HCT116 (cell line): ENCODE data around the gene SERINC3. TPM values are rescaled to one million over a fixed set of nuclear protein-coding genes. Genes with fewer than 3 reads are reported as not detected.

Experiments used
- ATAC-seq: fragments of 200-7000 bp; cut with Tn5 transposase; 2 replicates; pipeline ENCODE4 v1.9.1; 2020; ENCODE audit warnings: mild to moderate bottlenecking, moderate library complexity
- BruUV-seq: library from RNA; stranded (reverse); fragments of 400-500 nt; replicated peaks from 2 replicates; lab custom pipeline; 2021; lab: Mats Ljungman, UMichigan
- CTCF ChIA-PET: fragments of 300-600 bp; sonication (Branson Sonifier 250); formaldehyde crosslinking; loops from one replicate; lab custom pipeline; 2021; ENCODE audit warnings: antibody characterized with exemption; lab: Charles Lee
- POLR2A ChIA-PET: fragments of 300-600, 350-600 bp; sonication (Branson Sonifier 250); formaldehyde crosslinking; loops from one replicate; lab custom pipeline; 2021; ENCODE audit warnings: antibody characterized with exemption; lab: Charles Lee
- RAD21 ChIA-PET, 2 experiments: fragments of 300-600 bp; sonication (Branson Sonifier 250); formaldehyde crosslinking; loops; one replicate each; lab custom pipeline; 2023; ENCODE audit warnings: low total read pairs in 2 of 2; ENCODE audit not compliant: uncharacterized antibody in 2 of 2, unreplicated experiment in 2 of 2, low non-redundant PET in 1 of 2; lab: Charles Lee
- DNase-seq: peaks from one replicate; pipeline ENCODE4 v3.0.0-alpha.2; 2010; ENCODE audit warnings: low read depth, low spot score
- H2AFZ ChIP-seq: fragments of 200-600 bp; shearing (Covaris generic), sonication (generic); 2 replicates; pipeline ENCODE4 v1.6.1; 2017; ENCODE audit warnings: low read depth, mixed run types, mixed read lengths, antibody characterized with exemption, low read length; ENCODE audit not compliant: poor library complexity, severe bottlenecking
- H3K27ac ChIP-seq: 2 replicates; pipeline ENCODE4 v1.5.1; 2012; ENCODE audit warnings: low read depth, low read length
- H3K27me3 ChIP-seq: fragments of 200-600 bp; sonication (generic); 2 replicates; pipeline ENCODE4 v1.6.1; 2016; ENCODE audit warnings: mixed run types, low read length, mixed read lengths; ENCODE audit not compliant: insufficient read depth
- H3K36me3 ChIP-seq, 2 experiments: fragments of 200-500 bp in 1 of 2; fragments of 200-600 bp in 1 of 2; sonication (Bioruptor generic) in 1 of 2; sonication (generic) in 1 of 2; 2 replicates each; pipeline versions ENCODE4 v1.5.1 to v1.6.1; 2014 to 2016; ENCODE audit warnings: low read length in 2 of 2, inconsistent platforms in 1 of 2, mixed read lengths in 1 of 2, mixed run types in 1 of 2; ENCODE audit not compliant: insufficient read depth in 2 of 2, control insufficient read depth in 1 of 2
- H3K4me1 ChIP-seq, 2 experiments: fragments of 200-600 bp in 1 of 2; sonication (generic) in 1 of 2; 2 replicates each; pipeline versions ENCODE4 v1.5.1 to v1.6.1; 2012 to 2017; ENCODE audit warnings: low read length in 2 of 2, inconsistent platforms in 1 of 2, mild to moderate bottlenecking in 1 of 2, mixed read lengths in 1 of 2, mixed run types in 1 of 2, moderate library complexity in 1 of 2; ENCODE audit not compliant: insufficient read depth in 2 of 2, control insufficient read depth in 1 of 2
- H3K4me2 ChIP-seq: fragments of 200-600 bp; sonication (generic); 2 replicates; pipeline ENCODE4 v1.6.1; 2017; ENCODE audit warnings: mixed run types, low read length, mixed read lengths
- H3K4me3 ChIP-seq, 2 experiments: fragments of 200-600 bp in 1 of 2; sonication (generic) in 1 of 2; replicated peaks in 1 of 2; 2 replicates each; pipeline ENCODE4 v1.5.1; 2011 to 2016; ENCODE audit warnings: low read length in 2 of 2, control low read depth in 1 of 2, low read depth in 1 of 2, mild to moderate bottlenecking in 1 of 2, mixed read lengths in 1 of 2, mixed run types in 1 of 2
- H3K79me2 ChIP-seq: fragments of 200-600 bp; sonication (generic); 2 replicates; pipeline ENCODE4 v1.6.1; 2017; ENCODE audit warnings: mild to moderate bottlenecking, mixed run types, low read length, moderate library complexity, mixed read lengths; ENCODE audit not compliant: insufficient read depth
- H3K9ac ChIP-seq: fragments of 200-600 bp; sonication (generic); 2 replicates; pipeline ENCODE4 v1.6.1; 2016; ENCODE audit warnings: low read length, mixed read lengths
- H3K9me2 ChIP-seq: fragments of 200-600 bp; sonication (generic), shearing (Covaris generic); 2 replicates; pipeline ENCODE4 v1.6.1; 2017; ENCODE audit warnings: mixed run types, mild to moderate bottlenecking, moderate library complexity; ENCODE audit not compliant: insufficient read depth
- H3K9me3 ChIP-seq, 2 experiments: fragments of 200-500 bp in 1 of 2; fragments of 200-600 bp in 1 of 2; sonication (Bioruptor generic) in 1 of 2; sonication (generic) in 1 of 2; 2 replicates each; pipeline ENCODE4 v1.6.1; 2014 to 2017; ENCODE audit warnings: low read length in 2 of 2, mixed read lengths in 2 of 2, inconsistent platforms in 1 of 2, low read depth in 1 of 2, mild to moderate bottlenecking in 1 of 2, mixed run types in 1 of 2, moderate library complexity in 1 of 2; ENCODE audit not compliant: control insufficient read depth in 1 of 2, insufficient read depth in 1 of 2
- H4K20me1 ChIP-seq: fragments of 200-600 bp; sonication (generic), shearing (Covaris generic); 2 replicates; pipeline ENCODE4 v1.6.1; 2017; ENCODE audit warnings: mixed run types, mild to moderate bottlenecking, moderate library complexity; ENCODE audit not compliant: insufficient read depth
- CBX3 ChIP-seq: IDR thresholded peaks from 2 replicates; pipeline ENCODE4 v1.6.1; 2012; ENCODE audit warnings: low read depth
- CEBPB ChIP-seq: IDR thresholded peaks from 2 replicates; pipeline ENCODE4 v1.6.1; 2012; ENCODE audit warnings: low read depth
- ELF1 ChIP-seq: IDR thresholded peaks from 2 replicates; pipeline ENCODE4 v1.6.1; 2012; ENCODE audit warnings: low read depth, borderline replicate concordance
- EZH2 ChIP-seq: fragments of 200-600 bp; sonication (generic); IDR thresholded peaks from 2 replicates; pipeline ENCODE4 v1.6.1; 2017; ENCODE audit warnings: antibody characterized with exemption, mixed run types
- EZH2phosphoT487 ChIP-seq: fragments of 200-600 bp; IDR thresholded peaks from 2 replicates; pipeline ENCODE4 v1.6.1; 2018; ENCODE audit warnings: antibody characterized with exemption, borderline replicate concordance
- FOSL1 ChIP-seq: IDR thresholded peaks from 2 replicates; pipeline ENCODE4 v1.6.1; 2012; ENCODE audit warnings: low read depth
- JUND ChIP-seq: IDR thresholded peaks from 2 replicates; pipeline ENCODE4 v1.6.1; 2012
- POLR2AphosphoS5 ChIP-seq: IDR thresholded peaks from 2 replicates; pipeline ENCODE4 v1.6.1; 2011; ENCODE audit warnings: mild to moderate bottlenecking, low read depth, low read length, moderate library complexity
- RAD21 ChIP-seq: IDR thresholded peaks from 2 replicates; pipeline ENCODE4 v1.6.1; 2012; ENCODE audit warnings: low read depth, mild to moderate bottlenecking
- SIN3A ChIP-seq: IDR thresholded peaks from 2 replicates; pipeline ENCODE4 v1.6.1; 2012; ENCODE audit warnings: low read depth
- SP1 ChIP-seq: IDR thresholded peaks from 2 replicates; pipeline ENCODE4 v1.6.1; 2012; ENCODE audit warnings: low read depth
- SRF ChIP-seq: IDR thresholded peaks from 2 replicates; pipeline ENCODE4 v1.6.1; 2012; ENCODE audit warnings: low read depth
- TCF7L2 ChIP-seq: IDR thresholded peaks from 2 replicates; pipeline ENCODE4 v1.7.0; 2011; ENCODE audit warnings: borderline replicate concordance, inconsistent platforms; ENCODE audit not compliant: insufficient read depth, insufficient read length; ENCODE audit errors: extremely low read depth
- YY1 ChIP-seq: IDR thresholded peaks from 2 replicates; pipeline ENCODE4 v1.6.1; 2011; ENCODE audit warnings: low read length, low read depth, moderate library complexity, mild to moderate bottlenecking; ENCODE audit not compliant: insufficient replicate concordance; ENCODE audit errors: extremely low read depth
- ZNF274 ChIP-seq: fragments of 200-500 bp; sonication (Bioruptor generic); IDR thresholded peaks from 2 replicates; pipeline ENCODE4 v1.6.1; 2014; ENCODE audit warnings: mild to moderate bottlenecking, low read depth, low read length, inconsistent platforms
- intact Hi-C: fragments of 100-400 bp; cut with micrococcal nuclease; formaldehyde crosslinking; loops from 2 replicates; pipeline ENCODE4 v1.10.0; 2022
- total RNA-seq: library from RNA; stranded (reverse); gene quantifications from one replicate; pipeline ENCODE4 v1.2.1, GENCODE V29; 2021; ENCODE audit not compliant: unreplicated experiment
- TF ChIP-seq, protein P1 (sequence below), 3 experiments: fragments of 200-600 bp in 1 of 3; sonication (generic) in 1 of 3; IDR thresholded peaks in 2 of 3; conservative IDR thresholded peaks in 1 of 3; 2 replicates each; pipeline ENCODE4 v1.5.1; 2012 to 2017; ENCODE audit warnings: low read depth in 2 of 3, low read length in 2 of 3, antibody characterized with exemption in 1 of 3, borderline replicate concordance in 1 of 3, control low read depth in 1 of 3, mild to moderate bottlenecking in 1 of 3, mixed read lengths in 1 of 3, mixed run types in 1 of 3, moderate library complexity in 1 of 3; ENCODE audit not compliant: insufficient read depth in 1 of 3
- TF ChIP-seq, protein P2 (sequence below): IDR thresholded peaks from 2 replicates; pipeline ENCODE4 v1.6.1; 2012
- TF ChIP-seq, protein P3 (sequence below): IDR thresholded peaks from 2 replicates; pipeline ENCODE4 v1.6.1; 2011; ENCODE audit warnings: mild to moderate bottlenecking, low read length, moderate library complexity; ENCODE audit not compliant: insufficient replicate concordance; ENCODE audit errors: extremely low read depth
- TF ChIP-seq, protein P4 (sequence below): IDR thresholded peaks from 2 replicates; pipeline ENCODE4 v1.6.1; 2012
- TF ChIP-seq, protein P5 (sequence below): IDR thresholded peaks from 2 replicates; pipeline ENCODE4 v1.6.1; 2012; ENCODE audit warnings: low read depth

The SERINC3 gene
- total RNA-seq, 1 experiment from 2014 or later: 56.8 TPM

DNA sequence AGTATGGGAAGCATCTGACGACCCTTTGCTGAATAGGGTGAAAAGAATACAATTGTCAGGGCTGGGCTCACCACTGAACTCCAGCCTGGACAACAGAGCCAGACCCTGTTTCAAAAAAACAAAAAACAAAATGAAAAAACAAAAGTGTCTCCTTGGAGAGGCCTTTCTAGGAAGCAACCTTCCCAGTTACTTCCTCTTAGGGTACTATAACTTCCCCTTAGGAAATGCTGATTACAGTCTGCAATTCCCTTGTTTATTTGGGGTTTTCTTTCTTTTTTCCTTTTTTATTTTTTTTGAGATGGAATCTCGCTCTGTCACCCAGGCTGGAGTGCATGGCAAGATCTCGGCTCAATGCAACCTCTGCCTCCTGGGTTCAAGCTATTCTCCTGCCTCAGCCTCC lies 66.7 kb downstream of the SERINC3 start:
- Histone ChIP-seq H3K4me2 (no peak overlapping the region), H3K27ac (no peak overlapping the region), H3K36me3 (no peaks in the 10 kb centered on the region), H2AFZ (no peak overlapping the region), H3K4me3 (no peak overlapping the region)
- POLR2A ChIA-PET: no interaction called here
- DNase-seq: no peak
- TF ChIP-seq JUND (no peak), SP1 (no peak), EZH2phosphoT487 (no peak), EZH2 (no peak), SIN3A (no peak), CEBPB (no peak), RAD21 (no peak), YY1 (no peak), POLR2AphosphoS5 (no peak), CBX3 (no peak), TCF7L2 (no peak), ZNF274 (no peak), SRF (no peak), ELF1 (no peak), FOSL1 (no peak)
- TF ChIP-seq, protein P1, sequence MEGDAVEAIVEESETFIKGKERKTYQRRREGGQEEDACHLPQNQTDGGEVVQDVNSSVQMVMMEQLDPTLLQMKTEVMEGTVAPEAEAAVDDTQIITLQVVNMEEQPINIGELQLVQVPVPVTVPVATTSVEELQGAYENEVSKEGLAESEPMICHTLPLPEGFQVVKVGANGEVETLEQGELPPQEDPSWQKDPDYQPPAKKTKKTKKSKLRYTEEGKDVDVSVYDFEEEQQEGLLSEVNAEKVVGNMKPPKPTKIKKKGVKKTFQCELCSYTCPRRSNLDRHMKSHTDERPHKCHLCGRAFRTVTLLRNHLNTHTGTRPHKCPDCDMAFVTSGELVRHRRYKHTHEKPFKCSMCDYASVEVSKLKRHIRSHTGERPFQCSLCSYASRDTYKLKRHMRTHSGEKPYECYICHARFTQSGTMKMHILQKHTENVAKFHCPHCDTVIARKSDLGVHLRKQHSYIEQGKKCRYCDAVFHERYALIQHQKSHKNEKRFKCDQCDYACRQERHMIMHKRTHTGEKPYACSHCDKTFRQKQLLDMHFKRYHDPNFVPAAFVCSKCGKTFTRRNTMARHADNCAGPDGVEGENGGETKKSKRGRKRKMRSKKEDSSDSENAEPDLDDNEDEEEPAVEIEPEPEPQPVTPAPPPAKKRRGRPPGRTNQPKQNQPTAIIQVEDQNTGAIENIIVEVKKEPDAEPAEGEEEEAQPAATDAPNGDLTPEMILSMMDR (IDR thresholded peaks at IDR 0.05 in 2 of 3, conservative IDR thresholded peaks at IDR 0.05 in 1 of 3; ENCODE audit: borderline replicate concordance in 1 of 3, insufficient read depth in 1 of 3, low read depth in 2 of 3, low read length in 2 of 3): no peak
- TF ChIP-seq, protein P2, sequence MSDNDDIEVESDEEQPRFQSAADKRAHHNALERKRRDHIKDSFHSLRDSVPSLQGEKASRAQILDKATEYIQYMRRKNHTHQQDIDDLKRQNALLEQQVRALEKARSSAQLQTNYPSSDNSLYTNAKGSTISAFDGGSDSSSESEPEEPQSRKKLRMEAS: no peak
- TF ChIP-seq, protein P3, sequence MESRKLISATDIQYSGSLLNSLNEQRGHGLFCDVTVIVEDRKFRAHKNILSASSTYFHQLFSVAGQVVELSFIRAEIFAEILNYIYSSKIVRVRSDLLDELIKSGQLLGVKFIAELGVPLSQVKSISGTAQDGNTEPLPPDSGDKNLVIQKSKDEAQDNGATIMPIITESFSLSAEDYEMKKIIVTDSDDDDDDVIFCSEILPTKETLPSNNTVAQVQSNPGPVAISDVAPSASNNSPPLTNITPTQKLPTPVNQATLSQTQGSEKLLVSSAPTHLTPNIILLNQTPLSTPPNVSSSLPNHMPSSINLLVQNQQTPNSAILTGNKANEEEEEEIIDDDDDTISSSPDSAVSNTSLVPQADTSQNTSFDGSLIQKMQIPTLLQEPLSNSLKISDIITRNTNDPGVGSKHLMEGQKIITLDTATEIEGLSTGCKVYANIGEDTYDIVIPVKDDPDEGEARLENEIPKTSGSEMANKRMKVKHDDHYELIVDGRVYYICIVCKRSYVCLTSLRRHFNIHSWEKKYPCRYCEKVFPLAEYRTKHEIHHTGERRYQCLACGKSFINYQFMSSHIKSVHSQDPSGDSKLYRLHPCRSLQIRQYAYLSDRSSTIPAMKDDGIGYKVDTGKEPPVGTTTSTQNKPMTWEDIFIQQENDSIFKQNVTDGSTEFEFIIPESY: no peak
- TF ChIP-seq, protein P4, sequence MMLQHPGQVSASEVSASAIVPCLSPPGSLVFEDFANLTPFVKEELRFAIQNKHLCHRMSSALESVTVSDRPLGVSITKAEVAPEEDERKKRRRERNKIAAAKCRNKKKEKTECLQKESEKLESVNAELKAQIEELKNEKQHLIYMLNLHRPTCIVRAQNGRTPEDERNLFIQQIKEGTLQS: no peak
- TF ChIP-seq, protein P5, sequence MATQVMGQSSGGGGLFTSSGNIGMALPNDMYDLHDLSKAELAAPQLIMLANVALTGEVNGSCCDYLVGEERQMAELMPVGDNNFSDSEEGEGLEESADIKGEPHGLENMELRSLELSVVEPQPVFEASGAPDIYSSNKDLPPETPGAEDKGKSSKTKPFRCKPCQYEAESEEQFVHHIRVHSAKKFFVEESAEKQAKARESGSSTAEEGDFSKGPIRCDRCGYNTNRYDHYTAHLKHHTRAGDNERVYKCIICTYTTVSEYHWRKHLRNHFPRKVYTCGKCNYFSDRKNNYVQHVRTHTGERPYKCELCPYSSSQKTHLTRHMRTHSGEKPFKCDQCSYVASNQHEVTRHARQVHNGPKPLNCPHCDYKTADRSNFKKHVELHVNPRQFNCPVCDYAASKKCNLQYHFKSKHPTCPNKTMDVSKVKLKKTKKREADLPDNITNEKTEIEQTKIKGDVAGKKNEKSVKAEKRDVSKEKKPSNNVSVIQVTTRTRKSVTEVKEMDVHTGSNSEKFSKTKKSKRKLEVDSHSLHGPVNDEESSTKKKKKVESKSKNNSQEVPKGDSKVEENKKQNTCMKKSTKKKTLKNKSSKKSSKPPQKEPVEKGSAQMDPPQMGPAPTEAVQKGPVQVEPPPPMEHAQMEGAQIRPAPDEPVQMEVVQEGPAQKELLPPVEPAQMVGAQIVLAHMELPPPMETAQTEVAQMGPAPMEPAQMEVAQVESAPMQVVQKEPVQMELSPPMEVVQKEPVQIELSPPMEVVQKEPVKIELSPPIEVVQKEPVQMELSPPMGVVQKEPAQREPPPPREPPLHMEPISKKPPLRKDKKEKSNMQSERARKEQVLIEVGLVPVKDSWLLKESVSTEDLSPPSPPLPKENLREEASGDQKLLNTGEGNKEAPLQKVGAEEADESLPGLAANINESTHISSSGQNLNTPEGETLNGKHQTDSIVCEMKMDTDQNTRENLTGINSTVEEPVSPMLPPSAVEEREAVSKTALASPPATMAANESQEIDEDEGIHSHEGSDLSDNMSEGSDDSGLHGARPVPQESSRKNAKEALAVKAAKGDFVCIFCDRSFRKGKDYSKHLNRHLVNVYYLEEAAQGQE: no peak
- TF ChIP-seq, all 23 proteins: peak for 0
- Histone ChIP-seq H3K9me2 (no peaks in the 10 kb centered on the region), H3K9ac (no peak overlapping the region), H3K9me3 (no peaks in the 10 kb centered on the region), H4K20me1 (no peaks in the 10 kb centered on the region), H3K79me2 (no peaks in the 10 kb centered on the region), H3K4me1 (no peaks in the 10 kb centered on the region), H3K27me3 (no peaks in the 10 kb centered on the region)
- RAD21 ChIA-PET: no interaction called here
- intact Hi-C loops: no loop called here
- ATAC-seq: no peak
- CTCF ChIA-PET: no interaction called here
- BruUV-seq: no TSS peak
